ENCODE results near the gene LDB2.

DNA sequence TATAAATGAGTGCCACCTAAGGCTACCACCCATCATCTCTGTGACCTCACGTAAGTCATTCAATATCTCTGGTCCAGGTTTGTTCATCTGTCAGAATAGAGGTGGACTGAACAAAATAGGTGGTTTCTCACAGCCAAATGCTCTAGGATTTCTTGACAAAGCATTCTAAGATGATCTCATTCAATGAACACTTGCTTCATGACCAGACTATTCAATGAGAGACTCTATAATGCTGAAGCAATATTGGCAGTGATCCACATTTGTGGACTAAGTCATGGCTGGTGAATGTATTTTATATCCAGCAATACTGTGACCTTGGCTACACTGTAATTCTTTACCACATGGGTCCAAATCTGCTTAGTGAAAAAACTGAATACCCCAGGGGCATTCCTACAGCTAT is 37.9 kb downstream of the LDB2 start:
- TF ChIP-seq, protein P1, sequence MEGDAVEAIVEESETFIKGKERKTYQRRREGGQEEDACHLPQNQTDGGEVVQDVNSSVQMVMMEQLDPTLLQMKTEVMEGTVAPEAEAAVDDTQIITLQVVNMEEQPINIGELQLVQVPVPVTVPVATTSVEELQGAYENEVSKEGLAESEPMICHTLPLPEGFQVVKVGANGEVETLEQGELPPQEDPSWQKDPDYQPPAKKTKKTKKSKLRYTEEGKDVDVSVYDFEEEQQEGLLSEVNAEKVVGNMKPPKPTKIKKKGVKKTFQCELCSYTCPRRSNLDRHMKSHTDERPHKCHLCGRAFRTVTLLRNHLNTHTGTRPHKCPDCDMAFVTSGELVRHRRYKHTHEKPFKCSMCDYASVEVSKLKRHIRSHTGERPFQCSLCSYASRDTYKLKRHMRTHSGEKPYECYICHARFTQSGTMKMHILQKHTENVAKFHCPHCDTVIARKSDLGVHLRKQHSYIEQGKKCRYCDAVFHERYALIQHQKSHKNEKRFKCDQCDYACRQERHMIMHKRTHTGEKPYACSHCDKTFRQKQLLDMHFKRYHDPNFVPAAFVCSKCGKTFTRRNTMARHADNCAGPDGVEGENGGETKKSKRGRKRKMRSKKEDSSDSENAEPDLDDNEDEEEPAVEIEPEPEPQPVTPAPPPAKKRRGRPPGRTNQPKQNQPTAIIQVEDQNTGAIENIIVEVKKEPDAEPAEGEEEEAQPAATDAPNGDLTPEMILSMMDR (IDR thresholded peaks at IDR 0.05), result no peak
- no peak for TF ChIP-seq EZH2 (IDR thresholded peaks at IDR 0.05; ENCODE audit: borderline replicate concordance, insufficient read depth, low read depth, low read length, poor library complexity, severe bottlenecking)
